Inflammatory macrophage treated with lipopolysaccharide for 1 hour (primary cell): Measurements from ENCODE around the gene TSPAN5.
"Not testable (repeated sequence)": the region's sequence is repeated elsewhere in the genome, so short reads cannot be mapped to it uniquely, and the experiment has no call there.

Experiments
- DNase-seq, 2 donors: peaks; one replicate each; pipeline ENCODE4 v3.0.0-alpha.2; 2020 to 2022

TSPAN5 gene

DNA sequence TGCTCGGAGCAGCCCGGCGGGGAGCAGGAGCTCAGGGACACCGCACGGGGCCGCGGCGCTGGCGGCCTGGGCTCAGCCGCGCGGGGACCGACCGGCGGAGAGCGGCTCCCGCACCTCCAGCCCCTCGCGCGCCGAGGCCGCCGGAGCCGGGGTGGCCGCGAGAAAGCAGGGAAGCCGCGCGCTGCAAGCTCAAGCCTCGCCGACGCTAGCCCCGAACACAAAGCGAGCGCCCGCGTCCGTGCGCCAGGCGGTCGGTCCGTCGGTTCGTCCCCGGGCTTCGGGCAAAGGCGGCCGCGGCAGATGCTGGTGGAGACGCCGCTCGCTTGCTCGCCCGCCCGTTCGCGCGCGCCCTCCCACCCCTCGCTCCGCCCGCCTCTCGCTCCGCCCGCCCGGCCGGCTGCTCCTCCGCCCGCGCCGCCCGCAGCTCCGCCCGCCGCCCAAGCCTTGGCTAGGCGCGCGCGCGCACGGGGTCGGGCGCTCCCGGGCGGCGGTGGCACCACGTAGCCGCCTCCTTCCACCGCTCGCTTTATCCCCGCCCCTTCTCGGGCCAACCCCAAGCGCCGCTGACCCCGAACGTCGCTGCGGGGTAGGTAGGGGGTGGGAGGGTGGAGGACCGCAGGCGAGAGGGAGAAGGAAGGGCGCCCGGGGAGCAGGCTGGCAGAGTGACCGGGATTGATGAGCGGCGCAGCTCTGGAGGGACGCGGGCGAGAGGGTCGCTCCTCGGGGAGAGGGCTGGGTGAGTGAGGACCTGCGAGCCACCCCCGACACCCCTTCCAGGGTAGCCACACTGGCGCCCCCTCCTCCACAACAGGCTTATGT, at the start of gene TSPAN5:
Gene TSPAN5, minus strand, starts transcription at position 325 of the 819 bp plus-strand sequence.
- DNase-seq = peak; percentile 19 to 55

DNA sequence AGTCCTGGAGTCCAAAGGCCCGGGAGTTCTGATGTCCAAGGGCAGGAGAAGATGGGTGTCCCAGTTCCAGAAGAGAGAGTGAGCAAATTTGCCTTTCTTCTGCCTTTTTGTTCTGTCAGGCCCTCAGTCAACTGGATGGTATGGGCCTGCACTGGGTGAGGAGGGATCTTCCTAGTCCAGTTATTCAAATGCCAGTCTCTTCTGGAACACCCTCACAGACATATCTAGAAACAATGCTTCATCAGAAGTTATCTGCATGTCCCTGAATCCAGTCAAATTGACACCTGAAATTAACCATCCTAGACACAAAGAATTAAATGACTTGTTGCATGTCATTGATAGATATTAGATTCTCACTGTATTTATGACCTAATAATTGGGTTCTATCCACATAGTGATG, 48.5 kb upstream of the TSPAN5 start:
- no peak for DNase-seq

DNA sequence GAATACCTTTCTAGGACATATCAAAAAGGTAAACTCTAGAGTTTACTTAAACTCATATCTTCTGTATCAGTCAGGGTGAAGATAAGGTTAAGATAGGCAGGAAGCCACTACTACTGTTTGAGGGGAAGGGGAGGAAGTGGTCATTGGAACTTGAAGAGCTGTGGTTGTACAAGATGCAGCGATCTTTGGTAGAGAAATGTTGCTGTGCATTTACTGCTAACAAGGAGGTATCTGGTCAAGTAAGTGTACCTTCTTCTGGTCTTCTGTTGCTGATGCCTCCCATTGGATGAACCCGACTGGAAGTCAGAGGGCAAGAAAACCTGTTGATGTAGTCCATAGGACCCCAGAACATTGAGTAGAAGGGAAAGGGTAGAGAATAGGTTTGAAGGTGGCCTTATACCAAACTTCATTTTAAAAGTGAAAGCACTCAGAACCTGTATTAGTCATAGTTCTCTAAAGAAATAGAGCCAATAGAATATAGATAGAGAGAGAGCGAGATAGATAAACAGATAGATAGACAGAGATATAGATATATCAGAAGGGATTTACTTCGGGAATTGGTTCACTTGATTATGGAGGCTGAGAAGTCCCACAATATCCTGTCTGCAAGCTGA, 47.9 kb upstream of the TSPAN5 start:
- no peak for DNase-seq

DNA sequence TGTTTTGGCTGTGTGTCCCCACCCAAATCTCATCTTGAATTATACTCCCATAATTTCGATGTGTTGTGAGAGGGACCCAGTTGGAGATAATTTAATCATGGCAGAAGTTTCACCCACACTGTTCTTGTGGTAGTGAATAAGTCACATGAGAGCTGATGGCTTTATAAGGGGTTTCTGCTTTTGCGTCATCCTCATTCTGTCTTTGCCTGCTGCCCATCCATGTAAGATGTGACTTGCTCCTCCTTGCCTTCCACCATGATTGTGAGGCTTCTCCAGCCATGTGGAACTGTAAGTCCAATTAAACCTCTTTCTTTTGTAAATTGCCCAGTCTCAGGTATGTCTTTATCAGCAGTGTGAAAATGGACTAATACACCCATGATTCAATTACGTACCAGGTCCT, 47.2 kb upstream of the TSPAN5 start:
- not testable (repeated sequence) for DNase-seq

DNA sequence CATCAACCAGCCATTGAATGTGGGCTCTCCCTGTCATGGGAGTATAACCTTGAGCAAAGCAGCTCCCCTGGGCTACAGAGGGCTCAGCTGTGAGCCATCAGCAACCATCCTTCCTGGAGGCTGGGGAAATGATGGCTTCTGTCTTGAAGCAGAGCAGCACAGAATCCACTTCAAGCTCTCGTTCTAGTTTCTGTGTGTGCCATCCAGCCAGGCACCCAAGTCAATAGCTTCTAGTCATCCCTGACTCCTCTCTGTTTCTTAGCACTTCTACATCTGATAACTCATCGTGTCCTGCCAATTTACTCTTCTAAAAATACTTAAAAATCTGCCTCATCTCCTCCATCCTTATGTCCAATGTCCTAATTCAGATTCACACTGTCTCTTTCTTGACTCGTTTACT, 42.2 kb upstream of the TSPAN5 start:
- DNase-seq = no peak

DNA sequence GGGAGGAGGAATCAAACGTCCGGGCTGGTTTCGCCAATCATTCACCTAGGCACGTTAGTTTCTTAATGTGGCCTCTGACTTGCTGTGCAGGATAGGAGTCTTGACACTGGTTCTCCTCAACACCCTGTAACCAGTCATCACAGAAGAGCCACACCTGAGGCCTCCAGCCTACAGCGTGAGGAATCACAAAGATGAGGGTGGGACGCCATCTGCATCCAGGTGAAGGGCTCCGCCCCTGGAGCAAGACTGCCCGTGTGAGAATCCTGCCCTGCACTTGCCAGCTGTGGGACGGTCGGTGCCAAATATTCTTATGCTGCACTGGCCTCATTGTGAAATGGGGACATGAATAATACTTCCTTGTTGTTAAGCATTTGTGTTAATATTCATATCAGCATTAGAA, 35.7 kb upstream of the TSPAN5 start:
- DNase-seq = no peak

DNA sequence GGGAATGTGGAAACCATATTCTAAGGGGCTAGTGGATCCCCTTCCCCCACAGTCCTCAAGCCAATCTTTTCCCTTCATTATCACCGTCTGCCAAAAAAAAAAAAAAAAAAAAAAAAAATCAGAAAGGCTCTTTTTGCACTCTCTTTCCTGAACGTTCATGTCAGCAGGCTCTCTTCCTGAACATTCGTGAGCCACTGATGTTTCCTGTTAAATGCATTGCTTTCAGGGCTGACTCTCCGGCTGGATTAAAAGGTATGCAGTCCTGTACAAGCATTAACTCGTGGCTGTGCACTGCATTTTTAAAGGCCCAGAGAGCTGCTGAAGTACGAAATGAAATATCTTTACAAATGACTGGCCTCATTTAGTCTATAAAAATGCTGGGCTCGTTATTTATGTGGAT, 34.0 kb upstream of the TSPAN5 start:
- no peak for DNase-seq

DNA sequence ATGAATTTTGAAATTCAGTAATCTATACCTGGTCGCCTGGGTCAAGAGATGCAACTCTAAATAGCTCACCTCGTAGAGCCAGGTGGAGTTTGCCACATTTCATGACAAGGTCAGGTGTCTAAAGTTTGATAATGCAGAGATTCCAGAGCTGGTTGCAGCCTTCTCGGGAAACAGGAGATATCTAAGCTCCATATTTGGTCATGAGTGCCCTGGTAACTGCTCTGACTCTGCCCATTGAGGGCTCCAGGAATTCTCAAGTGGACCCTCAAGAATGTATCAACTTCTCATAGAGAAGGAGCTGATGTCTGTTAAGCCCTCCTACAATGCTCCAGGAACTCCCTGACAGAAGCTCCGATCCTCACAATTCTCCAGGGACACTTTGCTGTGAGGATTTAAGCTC, 33.2 kb upstream of the TSPAN5 start:
- DNase-seq = no peak

DNA sequence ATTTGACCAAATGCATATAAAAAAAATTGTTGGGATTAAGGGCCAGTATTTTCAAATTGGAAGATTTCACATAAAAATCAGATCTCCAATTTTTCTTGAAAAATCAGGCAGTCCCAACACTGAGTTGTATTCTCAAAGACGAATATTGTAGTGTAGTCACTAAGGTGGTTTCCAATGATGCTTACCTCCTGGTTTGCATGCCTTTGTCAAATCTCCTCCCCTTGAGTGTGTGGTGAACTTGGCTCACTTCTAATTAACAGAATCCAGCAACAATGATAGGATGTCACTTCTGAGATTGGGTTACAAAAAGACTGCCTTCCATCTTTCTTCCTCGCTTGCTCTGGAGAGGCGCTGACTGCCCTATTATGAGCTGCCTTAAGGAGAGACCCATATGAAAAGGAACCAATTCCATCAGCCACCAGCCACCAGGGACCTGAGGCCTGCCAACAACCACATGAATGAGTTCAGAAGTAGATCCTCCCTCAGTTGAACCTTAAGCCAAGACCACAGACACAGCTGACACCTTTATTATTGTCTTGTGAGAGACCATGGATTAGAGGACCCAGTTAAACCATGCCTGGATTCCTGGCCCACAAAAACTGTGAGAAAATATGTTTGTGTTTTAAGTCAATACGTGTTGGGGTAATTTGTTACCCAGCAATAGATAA, 31.2 kb upstream of the TSPAN5 start:
- DNase-seq = no peak

DNA sequence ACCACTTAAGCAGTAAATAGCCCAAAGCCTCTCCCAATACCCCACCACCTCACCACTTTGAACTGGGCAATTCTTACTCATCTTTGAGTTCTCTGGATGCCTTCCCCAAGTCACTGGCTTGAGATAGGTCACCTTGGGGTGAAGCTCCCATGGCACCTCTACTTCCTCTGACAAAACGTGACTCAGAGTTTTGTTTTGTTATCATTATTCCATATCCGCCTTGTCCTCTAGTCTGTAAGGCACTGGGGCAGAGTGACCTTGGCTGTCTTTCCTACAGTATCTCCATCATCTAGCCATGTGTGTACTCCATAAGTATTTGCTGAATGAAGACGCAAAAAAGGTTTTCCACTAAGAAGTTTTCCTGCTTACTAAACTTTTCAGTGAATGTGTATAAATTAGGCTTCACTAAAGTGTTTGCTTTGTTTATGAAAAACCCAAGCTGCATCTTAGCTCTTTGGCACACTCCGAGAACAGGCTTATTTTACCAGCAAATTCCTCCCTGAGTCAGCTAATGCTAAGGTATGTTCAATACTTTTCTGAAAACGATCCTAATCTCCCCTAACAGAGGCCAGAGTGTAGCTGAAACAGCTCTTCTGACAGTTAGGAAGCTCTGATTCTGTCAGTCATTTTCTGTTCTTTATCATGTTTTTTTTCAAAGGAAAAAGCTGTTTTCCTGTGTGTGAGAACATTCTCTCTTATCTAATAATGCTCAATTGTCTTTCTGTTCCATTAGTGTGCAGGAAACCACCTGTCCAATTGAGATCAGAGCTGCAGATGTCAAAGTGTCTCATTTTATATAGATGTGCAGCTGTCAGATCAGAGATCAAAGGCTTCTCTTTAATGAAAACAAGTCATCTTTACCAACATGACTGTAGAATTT, 30.2 kb upstream of the TSPAN5 start:
- DNase-seq = no peak

DNA sequence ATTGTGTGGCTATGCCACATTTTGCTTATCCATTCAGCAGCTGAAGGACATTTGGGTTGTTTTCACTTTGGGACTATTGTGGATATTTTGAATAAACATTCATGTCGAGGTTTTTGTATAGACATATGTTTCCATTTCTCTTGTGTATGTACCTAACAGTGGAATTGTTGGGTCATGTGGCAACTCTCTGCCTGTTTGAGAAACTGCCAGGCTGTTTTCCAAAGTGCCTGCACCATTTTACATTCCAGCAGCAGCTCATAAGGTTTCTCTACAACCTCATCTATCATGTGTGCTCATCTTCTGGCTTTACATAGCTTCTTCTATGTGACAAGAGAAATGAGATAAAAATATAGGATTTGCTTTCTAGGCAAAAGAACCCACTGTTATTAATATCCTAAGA, 29.5 kb upstream of the TSPAN5 start:
- no peak for DNase-seq

DNA sequence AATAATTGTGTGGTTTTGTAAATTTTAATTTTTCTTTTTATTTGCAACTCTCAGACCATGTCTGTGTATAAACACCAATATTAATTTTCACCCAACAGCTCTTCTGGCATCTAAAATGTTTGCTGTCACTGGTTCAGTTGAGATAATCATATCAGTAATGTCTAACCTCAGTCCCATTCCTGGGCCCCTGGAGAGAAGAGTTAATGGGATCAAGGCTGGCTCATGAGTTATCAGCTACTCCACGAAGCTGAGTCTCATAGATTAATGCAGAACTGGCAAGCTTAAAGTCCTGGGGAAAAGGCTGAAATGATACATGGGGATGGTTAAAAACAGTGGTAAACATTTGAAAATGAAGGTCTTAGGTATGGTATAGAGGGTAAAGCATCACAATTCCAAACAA, 28.4 kb upstream of the TSPAN5 start:
- no peak for DNase-seq

DNA sequence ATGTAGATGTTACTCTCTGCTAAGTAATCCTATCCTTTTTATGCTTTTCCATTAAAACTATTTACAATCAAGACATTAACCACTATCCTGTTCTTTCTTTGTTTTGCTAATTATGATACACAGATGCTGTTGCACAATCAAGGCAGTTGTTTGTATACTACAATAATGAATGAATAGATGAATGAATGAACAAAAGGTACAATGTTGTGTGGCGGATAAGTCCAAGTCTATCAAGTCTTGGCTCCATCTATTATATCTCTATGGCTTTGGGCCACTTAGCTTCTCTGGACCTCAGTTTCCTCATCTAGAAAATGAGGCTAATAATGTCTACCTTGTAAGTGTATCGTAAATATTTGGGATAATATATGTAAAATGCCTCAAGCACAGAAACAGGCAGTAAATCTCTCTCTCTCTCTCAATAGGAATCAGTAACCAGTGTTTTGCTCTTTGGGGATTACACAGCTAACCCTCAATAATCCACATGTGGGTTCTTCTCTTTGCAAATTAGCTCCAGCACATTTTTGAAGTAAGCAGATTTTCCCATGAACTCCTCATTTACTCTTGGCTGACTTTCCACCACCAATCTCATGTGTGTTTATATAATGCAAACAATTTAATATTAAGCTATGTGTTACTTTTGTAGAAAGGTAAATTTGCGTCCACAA, 27.8 kb upstream of the TSPAN5 start:
- no peak for DNase-seq

DNA sequence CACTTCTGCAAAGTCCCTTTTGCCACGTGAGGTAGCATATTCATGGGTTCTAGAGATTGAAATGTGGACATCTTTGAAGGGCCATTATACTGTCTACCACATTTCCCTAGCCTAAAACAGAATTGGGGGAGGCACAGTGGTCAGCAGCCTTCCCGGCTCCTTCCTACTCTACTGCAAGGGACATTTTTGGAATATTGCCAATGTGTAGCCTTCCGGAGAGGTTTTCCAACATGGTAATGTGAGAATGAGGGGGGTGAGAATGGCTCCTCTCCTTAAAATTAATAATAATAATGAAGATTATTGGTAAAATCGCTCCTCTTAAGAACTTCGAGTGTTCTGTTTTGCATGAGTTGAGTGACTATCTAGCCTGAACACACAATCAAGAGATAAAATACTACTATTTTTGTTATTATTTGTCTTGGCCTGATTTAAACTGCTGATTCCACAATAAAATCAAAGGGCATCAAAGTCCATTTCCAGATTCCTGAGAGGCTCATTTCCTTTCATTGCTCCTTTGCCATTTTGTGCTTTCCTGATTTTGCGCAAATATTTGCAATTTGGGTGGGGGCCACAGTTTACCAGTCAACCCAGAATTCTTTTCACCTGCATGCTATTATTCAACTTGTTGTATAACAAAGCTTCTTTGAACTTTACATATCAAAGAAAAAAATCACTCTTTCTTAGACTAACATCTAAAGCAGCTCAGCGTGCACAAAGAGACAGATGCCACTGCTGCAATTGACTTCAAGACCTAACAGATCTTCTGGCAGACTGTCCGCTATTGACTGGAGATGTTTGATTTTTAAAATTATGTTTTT, 27.0 kb upstream of the TSPAN5 start:
- DNase-seq = no peak

DNA sequence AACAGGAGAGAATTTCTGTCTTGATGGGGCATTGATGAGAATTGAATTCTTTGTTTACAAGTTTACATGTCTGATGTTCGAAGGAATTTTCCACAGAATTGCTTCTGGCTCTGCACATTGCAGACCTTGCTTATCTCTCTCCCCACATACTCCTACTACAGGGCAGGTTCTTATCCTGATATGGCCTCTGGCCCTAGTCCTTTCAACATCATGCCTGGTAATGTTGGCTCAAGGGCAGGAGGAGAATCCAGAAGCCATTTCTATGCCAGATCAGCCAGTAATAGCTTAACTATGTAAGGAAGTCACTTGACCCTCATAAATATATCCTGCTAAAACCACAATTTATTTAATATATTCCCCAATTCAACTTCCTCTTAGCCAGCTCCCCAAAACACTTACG, 24.3 kb upstream of the TSPAN5 start:
- no peak for DNase-seq

DNA sequence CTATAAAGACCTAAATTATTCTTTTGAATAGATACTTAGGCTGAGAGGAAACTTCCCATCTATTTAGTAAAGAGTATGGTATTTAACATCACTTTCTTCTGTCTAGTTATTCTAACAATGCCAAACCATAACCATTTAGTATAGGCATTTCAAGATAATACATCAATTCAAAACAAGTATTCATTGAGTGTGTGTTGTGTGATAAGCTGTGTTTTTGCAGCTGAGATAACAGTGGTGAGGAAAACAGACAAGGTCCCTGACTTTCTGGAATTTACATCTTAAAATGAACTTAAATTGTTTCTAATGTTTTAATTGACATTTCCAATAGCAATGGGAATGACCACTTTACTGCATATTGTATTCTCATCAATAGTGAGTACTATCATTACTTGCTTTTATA, 22.4 kb upstream of the TSPAN5 start:
- no peak for DNase-seq

DNA sequence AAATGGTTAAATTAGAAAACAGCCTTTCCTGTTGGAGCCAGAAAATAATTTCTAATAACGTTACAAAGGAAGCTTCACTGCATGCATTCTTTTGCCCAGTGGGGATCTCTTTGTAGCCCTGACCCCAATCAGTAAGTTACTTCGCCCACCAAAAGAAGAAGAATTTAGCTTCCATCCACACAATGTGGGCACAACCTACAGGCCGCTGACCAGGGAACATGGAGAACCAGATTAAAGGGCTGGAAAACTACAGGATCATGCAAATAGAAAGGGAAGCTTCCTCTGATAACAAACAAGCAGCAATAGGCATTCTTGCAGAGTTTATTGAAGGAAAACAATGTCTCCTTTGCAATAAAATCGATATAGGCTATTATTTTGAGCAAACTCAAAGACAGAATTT, 21.3 kb upstream of the TSPAN5 start:
- no peak for DNase-seq

DNA sequence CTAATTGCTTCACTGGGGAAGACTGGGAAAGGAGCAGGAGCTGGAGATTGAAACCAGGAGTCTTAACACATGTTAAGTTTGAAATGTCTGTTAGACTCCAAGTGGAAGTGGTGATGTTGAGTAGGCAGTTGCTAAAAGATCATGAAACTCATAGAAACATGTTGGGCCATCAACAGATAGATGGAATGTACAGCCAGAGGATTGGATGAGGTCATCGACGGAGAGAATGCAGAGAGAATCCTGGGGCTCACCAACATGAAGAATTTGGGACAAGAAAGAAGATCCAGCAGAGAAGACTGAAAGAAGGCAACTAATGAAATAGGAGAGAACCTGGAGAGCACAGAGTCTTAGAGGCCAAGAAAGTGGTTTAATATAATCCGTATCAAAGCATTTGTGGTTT, 19.4 kb upstream of the TSPAN5 start:
- no peak for DNase-seq

DNA sequence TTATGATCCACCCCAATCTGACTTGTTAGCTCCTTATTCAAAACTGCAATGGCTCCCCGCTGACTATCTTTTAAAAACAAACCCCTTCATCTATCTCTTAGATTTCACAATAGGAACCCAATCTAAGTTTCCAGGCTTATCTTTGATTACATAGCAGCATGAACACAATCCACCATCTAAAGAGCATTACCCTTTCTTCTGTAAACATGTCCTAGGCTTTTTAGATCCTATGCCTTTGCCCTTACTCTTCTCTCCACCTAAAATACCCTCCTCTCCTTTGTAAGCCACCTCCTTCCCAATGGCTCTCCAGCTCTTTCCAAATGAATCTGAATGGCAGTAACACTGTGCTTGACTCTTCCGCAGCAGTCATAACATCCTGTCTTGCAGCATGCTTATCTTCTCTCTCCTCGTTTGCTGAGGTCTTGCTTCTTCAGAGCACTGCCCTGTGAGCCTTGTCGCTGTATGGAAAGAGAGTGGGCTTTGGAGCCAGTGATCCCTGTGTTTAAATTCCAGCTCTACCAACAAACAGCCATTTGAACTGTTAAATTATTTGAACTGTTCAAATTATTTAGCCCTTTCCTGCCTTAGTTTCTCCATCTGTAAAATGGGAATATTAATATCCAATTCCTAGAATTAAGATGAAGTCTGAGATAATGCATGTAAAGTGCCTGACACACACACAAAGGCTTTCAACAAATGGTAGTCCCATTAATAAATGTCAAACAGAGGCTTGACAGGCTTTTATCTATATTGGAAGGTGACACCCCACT, 16.2 kb upstream of the TSPAN5 start:
- DNase-seq = no peak

DNA sequence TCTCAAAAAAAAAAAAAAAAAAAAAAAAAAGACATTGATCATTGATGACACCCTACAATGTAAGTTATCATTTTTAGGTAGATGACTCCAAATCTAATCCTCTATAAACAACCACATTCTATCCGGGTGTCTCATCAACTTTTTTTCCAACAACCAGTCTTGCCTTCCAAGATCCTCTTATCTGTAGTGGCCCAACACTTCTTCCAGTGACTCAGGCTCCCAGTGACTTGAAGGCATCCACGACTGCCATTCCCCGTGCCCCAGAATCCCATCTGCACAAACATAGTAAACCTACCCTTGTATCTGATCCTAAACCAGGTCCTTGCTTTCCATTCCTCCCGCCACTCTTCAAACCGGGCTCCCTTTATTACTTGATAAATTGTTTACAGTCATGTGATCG, 15.6 kb upstream of the TSPAN5 start:
- DNase-seq = no peak

DNA sequence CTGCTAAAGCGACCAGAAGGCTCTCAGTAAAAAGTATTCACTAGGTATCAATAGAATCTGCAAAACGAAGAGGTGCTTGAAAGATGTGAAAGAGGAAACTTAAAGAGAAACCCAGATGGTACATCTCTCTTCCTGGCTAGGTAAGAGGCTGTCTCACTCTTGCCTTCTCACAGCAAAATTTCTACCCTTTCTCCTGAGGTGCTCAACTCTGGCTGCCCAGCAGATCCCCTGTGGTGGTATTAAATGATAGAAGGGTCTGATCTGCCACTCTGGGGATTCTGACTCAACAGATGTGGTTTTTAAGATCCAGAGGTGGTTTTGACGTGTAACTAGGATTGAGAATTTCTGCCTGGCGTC, 14.9 kb upstream of the TSPAN5 start:
- DNase-seq = no peak
